NB4 (cell line): ENCODE data around the gene CAMK4.

Source experiments
- CTCF ChIP-seq: IDR thresholded peaks from one replicate; pipeline ENCODE4 v1.5.1; 2012; ENCODE audit warnings: low read depth, low read length
- MAX ChIP-seq: IDR thresholded peaks from 2 replicates; pipeline ENCODE4 v1.6.1; 2011; ENCODE audit warnings: low read depth, low read length

DNA sequence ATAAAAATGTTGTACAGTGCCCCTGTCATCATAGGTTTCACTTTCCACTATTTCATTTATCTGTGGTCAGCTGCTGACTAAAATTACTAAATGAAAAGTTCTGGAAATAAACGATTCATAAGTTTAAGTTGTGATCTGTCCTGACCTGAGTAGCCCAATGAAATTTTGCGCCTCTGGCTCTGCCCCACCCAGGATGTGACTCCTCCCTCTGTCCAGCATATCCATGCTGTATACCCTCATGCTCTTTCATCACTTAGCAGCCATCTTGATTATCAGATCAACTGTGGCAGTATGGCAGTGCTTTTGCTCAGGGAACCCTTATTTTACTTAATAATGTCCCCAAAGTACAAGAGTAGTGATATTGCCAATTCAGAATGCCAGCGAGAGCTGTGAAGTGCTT lies 190.9 kb downstream of the CAMK4 start:
- TF ChIP-seq CTCF (no peak), MAX (no peak)
